Caco-2 (cell line): ENCODE results near the gene PDE7B. TPM values are rescaled to one million over a fixed set of nuclear protein-coding genes. Genes with fewer than 3 reads are reported as not detected.

Source experiments
- BruUV-seq: library from RNA; stranded (reverse); fragments of 400-500 nt; replicated peaks from 2 replicates; lab custom pipeline; 2021; lab: Mats Ljungman, UMichigan
- CTCF ChIA-PET: fragments of 300-600 bp; sonication (Branson Sonifier 250); formaldehyde crosslinking; loops from one replicate; lab custom pipeline; 2022; ENCODE audit warnings: antibody characterized with exemption; lab: Charles Lee
- POLR2A ChIA-PET: fragments of 300-600 bp; sonication (Branson Sonifier 250); formaldehyde crosslinking; loops from one replicate; lab custom pipeline; 2022; ENCODE audit warnings: antibody characterized with exemption; lab: Charles Lee
- DNase-seq, 2 experiments: peaks; one replicate each; pipeline versions ENCODE4 v3.0.0 to v3.0.0-alpha.2; 2020 to 2022
- H3K27me3 ChIP-seq: replicated peaks from 2 replicates; pipeline ENCODE4 v1.6.0; 2011; ENCODE audit warnings: low read length; ENCODE audit not compliant: control insufficient read depth, insufficient read depth
- H3K36me3 ChIP-seq: 2 replicates; pipeline ENCODE4 v1.5.1; 2011; ENCODE audit warnings: low read length; ENCODE audit not compliant: control insufficient read depth, insufficient read depth
- H3K4me1 ChIP-seq: fragments of 250-450 bp; sonication (Bioruptor Pico); 2 replicates; pipeline ENCODE4 v1.5.1; 2020; ENCODE audit warnings: mild to moderate bottlenecking
- H3K4me3 ChIP-seq: 2 replicates; pipeline ENCODE4 v1.5.1; 2011; ENCODE audit warnings: low read depth, mild to moderate bottlenecking, control low read depth, low read length
- H3K9me3 ChIP-seq: fragments of 250-450 bp; sonication (Bioruptor Pico); 2 replicates; pipeline ENCODE4 v1.5.1; 2020; ENCODE audit warnings: mild to moderate bottlenecking, moderate library complexity
- H3K27ac Mint-ChIP-seq: one replicate; pipeline ENCODE4 v1.8.0; 2022; ENCODE audit warnings: mixed read lengths; ENCODE audit not compliant: unreplicated experiment
- H3K27me3 Mint-ChIP-seq: one replicate; pipeline ENCODE4 v1.8.0; 2022; ENCODE audit warnings: mixed read lengths; ENCODE audit not compliant: insufficient read depth, unreplicated experiment
- H3K36me3 Mint-ChIP-seq: one replicate; pipeline ENCODE4 v1.8.0; 2022; ENCODE audit warnings: mild to moderate bottlenecking, mixed read lengths; ENCODE audit not compliant: insufficient read depth, unreplicated experiment
- H3K4me1 Mint-ChIP-seq: one replicate; pipeline ENCODE4 v1.8.0; 2022; ENCODE audit warnings: low read depth, mixed read lengths; ENCODE audit not compliant: unreplicated experiment
- H3K4me3 Mint-ChIP-seq: one replicate; pipeline ENCODE4 v1.8.0; 2022; ENCODE audit warnings: mild to moderate bottlenecking, moderate library complexity, mixed read lengths; ENCODE audit not compliant: unreplicated experiment
- H3K9me3 Mint-ChIP-seq: one replicate; pipeline ENCODE4 v1.8.0; 2022; ENCODE audit warnings: mixed read lengths; ENCODE audit not compliant: unreplicated experiment
- intact Hi-C: fragments of 100-400 bp; cut with micrococcal nuclease; formaldehyde crosslinking; loops from one replicate; pipeline ENCODE4 v1.10.0; 2022; ENCODE audit not compliant: unreplicated experiment
- total RNA-seq: library from RNA; stranded (reverse); gene quantifications from 2 replicates; pipeline ENCODE4 v1.2.3, GENCODE V29; 2022
- TF ChIP-seq, protein P1 (sequence below), 2 experiments: fragments of 200-600 bp in 1 of 2; IDR thresholded peaks; 1 replicate in 1 of 2; 2 replicates in 1 of 2; pipeline versions ENCODE4 v1.5.1 to v1.8.0; 2011 to 2022; ENCODE audit warnings: antibody characterized with exemption in 1 of 2, control low read depth in 1 of 2, inconsistent platforms in 1 of 2, low read depth in 1 of 2, low read length in 1 of 2, mild to moderate bottlenecking in 1 of 2, moderate library complexity in 1 of 2; ENCODE audit not compliant: insufficient read depth in 1 of 2, severe bottlenecking in 1 of 2, unreplicated experiment in 1 of 2

PDE7B gene
- total RNA-seq, 1 experiment from 2014 or later = not detected

DNA sequence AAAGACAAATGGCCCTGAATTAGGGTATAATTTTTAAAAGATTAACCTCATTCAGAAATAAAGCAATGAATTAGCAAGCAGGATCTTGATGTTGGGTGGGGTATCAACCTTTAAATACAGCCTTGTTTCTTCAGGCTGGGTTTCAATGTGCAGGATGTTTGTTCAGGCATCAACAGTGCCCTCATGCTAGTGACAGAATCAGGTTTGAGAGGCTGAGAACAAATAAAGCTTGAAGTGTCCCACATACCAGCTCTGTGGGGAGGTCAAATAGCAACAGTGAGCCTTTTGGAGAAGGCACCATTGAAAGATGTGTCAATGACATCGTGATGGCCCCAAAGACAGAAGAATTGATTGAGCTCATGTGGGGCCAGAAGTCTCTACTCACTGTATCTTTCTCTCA, 330.4 kb downstream of the PDE7B start:
- Histone ChIP-seq H3K9me3 (no peaks in the 10 kb centered on the region), H3K27me3 (no peaks in the 10 kb centered on the region), H3K4me3 (no peak overlapping the region), H3K36me3 (no peaks in the 10 kb centered on the region), H3K4me1 (no peaks in the 10 kb centered on the region)
- Mint-ChIP-seq H3K36me3 (no peaks in the 10 kb centered on the region), H3K4me3 (no peak overlapping the region), H3K4me1 (no peaks in the 10 kb centered on the region), H3K27me3 (no peaks in the 10 kb centered on the region), H3K27ac (no peak overlapping the region), H3K9me3 (no peaks in the 10 kb centered on the region)
- no peak for DNase-seq
- TF ChIP-seq, protein P1, sequence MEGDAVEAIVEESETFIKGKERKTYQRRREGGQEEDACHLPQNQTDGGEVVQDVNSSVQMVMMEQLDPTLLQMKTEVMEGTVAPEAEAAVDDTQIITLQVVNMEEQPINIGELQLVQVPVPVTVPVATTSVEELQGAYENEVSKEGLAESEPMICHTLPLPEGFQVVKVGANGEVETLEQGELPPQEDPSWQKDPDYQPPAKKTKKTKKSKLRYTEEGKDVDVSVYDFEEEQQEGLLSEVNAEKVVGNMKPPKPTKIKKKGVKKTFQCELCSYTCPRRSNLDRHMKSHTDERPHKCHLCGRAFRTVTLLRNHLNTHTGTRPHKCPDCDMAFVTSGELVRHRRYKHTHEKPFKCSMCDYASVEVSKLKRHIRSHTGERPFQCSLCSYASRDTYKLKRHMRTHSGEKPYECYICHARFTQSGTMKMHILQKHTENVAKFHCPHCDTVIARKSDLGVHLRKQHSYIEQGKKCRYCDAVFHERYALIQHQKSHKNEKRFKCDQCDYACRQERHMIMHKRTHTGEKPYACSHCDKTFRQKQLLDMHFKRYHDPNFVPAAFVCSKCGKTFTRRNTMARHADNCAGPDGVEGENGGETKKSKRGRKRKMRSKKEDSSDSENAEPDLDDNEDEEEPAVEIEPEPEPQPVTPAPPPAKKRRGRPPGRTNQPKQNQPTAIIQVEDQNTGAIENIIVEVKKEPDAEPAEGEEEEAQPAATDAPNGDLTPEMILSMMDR (IDR thresholded peaks at IDR 0.05; ENCODE audit: insufficient read depth in 1 of 2, low read depth in 1 of 2, low read length in 1 of 2, severe bottlenecking in 1 of 2, unreplicated experiment in 1 of 2) = no peak
- no TSS peak for BruUV-seq
- CTCF ChIA-PET = no interaction called here
- intact Hi-C loops = no loop called here
- POLR2A ChIA-PET = no interaction called here

DNA sequence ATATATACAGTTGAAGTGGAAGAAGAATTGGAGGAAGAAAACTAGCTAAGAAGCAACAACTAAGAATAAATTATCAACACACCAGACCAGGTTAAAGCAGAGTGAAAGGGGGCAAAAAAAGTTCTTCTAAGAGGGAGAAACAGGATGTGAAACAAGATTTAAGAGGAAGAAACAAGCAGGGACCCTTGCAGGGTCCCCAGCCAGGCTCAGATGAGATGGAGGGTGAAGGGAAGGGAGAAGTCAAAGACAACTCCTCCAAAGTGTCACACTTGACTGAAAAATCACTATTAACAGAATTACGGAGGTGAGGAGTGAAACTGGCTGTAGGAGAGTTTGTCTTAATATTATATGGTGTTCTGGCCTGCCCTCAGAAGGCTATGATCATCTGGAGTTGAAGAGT, 333.2 kb downstream of the PDE7B start:
- intact Hi-C loops = no loop called here

DNA sequence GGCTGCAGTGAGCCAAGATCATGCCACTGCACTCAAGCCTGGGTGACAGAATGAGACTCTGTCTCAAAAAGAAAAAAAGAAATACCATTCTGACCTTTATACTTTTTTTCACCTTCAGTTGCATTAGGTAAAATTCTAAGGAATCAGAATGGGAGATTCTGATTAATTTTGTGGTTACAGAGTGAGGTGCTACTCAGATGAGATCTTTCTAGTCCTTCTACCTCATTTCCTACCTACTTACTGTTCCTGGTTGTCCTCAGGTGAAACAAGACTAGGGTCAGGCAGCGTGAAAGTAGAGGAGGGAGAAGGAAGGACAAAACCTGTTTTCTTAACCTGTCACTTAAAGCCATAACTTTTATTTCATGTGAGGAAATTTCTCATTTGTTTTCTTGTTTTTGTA, 334.9 kb downstream of the PDE7B start:
- ChIA-PET POLR2A (no interaction called here), CTCF (no interaction called here)
- Histone ChIP-seq H3K9me3 (no peaks in the 10 kb centered on the region), H3K4me1 (0 out of 2 replicates have a peak, but pooled peaks cover 6% of the 10 kb centered on the region), H3K36me3 (no peaks in the 10 kb centered on the region), H3K27me3 (no peaks in the 10 kb centered on the region), H3K4me3 (no peak overlapping the region)
- Mint-ChIP-seq H3K9me3 (no peaks in the 10 kb centered on the region), H3K36me3 (no peaks in the 10 kb centered on the region), H3K27me3 (no peaks in the 10 kb centered on the region), H3K27ac (no peak overlapping the region), H3K4me1 (peaks cover 8% of the 10 kb centered on the region), H3K4me3 (no peak overlapping the region)
- no peak for DNase-seq
- BruUV-seq = no TSS peak
- intact Hi-C loops = no loop called here
- TF ChIP-seq, protein P1 (IDR thresholded peaks at IDR 0.05; ENCODE audit: insufficient read depth in 1 of 2, low read depth in 1 of 2, low read length in 1 of 2, severe bottlenecking in 1 of 2, unreplicated experiment in 1 of 2) = no peak

More for the DNA sequence above, 333.2 kb downstream of the PDE7B start:
- H3K9me3 Mint-ChIP-seq = no peaks in the 10 kb centered on the region
- no peak overlapping the region for H3K4me3 Mint-ChIP-seq
- H3K27me3 ChIP-seq = no peaks in the 10 kb centered on the region
- H3K4me1 Mint-ChIP-seq = no peaks in the 10 kb centered on the region
- no TSS peak for BruUV-seq
- H3K36me3 Mint-ChIP-seq = no peaks in the 10 kb centered on the region
- TF ChIP-seq, protein P1 (IDR thresholded peaks at IDR 0.05; ENCODE audit: insufficient read depth in 1 of 2, low read depth in 1 of 2, low read length in 1 of 2, severe bottlenecking in 1 of 2, unreplicated experiment in 1 of 2) = no peak
- no peak overlapping the region for H3K27ac Mint-ChIP-seq
- H3K4me3 ChIP-seq = no peak overlapping the region
- no peaks in the 10 kb centered on the region for H3K4me1 ChIP-seq
- POLR2A ChIA-PET = no interaction called here
- CTCF ChIA-PET = no interaction called here
- no peaks in the 10 kb centered on the region for H3K9me3 ChIP-seq
- no peak for DNase-seq
- H3K36me3 ChIP-seq = no peaks in the 10 kb centered on the region
- H3K27me3 Mint-ChIP-seq = no peaks in the 10 kb centered on the region
